Lower leg skin (tissue), 4 donors: ENCODE data around the gene BEST3. TPM values are rescaled to one million over a fixed set of nuclear protein-coding genes. Genes with fewer than 3 reads are reported as not detected.

Experiments used
- DNase-seq, 2 donors: peaks; one replicate each; pipeline ENCODE4 v3.0.0-alpha.2; 2019; ENCODE audit warnings: low spot score in 2 of 2
- H3K4me3 ChIP-seq: fragments of 200-600 bp; sonication (generic); 2 replicates; pipeline ENCODE4 v1.5.1; 2017; ENCODE audit warnings: mild to moderate bottlenecking, low read depth; ENCODE audit not compliant: poor library complexity, severe bottlenecking
- POLR2A ChIP-seq, 2 donors: fragments of 450-650 bp; IDR thresholded peaks; one replicate each; pipeline ENCODE4 v1.6.1; 2016 to 2017; ENCODE audit warnings: antibody characterized with exemption in 2 of 2, mild to moderate bottlenecking in 1 of 2, moderate library complexity in 1 of 2
- WGBS, 2 donors: methylation state at CpG; one replicate each; pipeline ENCODE4 v1.1.5; 2018; 5-methylcytosine and 5-hydroxymethylcytosine counted together
- intact Hi-C: fragments of 100-400 bp; cut with DNase I; formaldehyde crosslinking; loops from one replicate; pipeline ENCODE4 v1.15.0; 2023; ENCODE audit warnings: low total_unique reads
- total RNA-seq, 4 donors: library from RNA; depleted of rRNA; stranded (reverse); fragments of >200 nt; gene quantifications; one replicate each; pipeline ENCODE4 v1.1.0, GENCODE V29; 2016
- TF ChIP-seq, protein P1 (sequence below), 3 donors: fragments of 450-650 bp; IDR thresholded peaks; one replicate each; pipeline ENCODE4 v1.5.1; 2016; ENCODE audit warnings: antibody characterized with exemption in 3 of 3, mild to moderate bottlenecking in 3 of 3, moderate library complexity in 2 of 3

The BEST3 gene
- total RNA-seq, 4 donors from 2014 or later = 0.13 to 0.49 TPM; not detected in 2

DNA sequence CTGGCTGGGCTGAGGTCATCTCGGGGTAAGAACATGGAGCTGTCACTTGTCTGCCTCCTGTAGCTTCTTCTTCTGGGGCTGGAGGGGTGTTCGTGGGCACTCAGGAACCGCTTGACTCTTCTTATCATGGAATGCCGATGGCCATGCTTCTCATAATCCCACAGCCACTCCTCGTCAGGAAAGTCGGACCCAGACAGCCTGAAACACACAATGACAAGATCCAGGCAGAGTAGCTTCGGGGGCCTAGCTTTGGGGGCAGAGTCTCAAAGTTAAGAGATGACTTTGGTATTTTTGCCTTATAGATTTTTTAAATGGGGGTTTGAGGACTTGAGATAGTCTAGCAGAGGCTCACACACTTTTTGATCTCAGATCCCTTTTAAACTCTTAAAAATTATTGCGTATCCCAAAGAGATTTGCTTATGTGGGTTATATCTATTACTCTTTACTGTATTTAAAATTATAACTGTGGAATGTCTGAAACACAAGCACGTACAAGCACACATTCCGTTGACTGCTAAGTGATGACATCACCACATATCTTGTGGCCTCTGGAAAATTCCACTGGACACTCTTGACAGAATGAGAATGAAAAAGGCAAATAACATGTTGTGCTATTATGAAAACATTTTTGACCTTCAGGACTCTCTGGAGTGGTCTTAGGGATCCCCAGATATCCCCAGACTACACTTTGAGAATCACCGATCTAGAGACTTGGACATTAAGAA lies 43.3 kb downstream of the BEST3 start:
- WGBS, 2 donors = 55 to 71% methylated on average over 11 of the region's 11 CpGs
- no peak for DNase-seq
- TF ChIP-seq, protein P1, sequence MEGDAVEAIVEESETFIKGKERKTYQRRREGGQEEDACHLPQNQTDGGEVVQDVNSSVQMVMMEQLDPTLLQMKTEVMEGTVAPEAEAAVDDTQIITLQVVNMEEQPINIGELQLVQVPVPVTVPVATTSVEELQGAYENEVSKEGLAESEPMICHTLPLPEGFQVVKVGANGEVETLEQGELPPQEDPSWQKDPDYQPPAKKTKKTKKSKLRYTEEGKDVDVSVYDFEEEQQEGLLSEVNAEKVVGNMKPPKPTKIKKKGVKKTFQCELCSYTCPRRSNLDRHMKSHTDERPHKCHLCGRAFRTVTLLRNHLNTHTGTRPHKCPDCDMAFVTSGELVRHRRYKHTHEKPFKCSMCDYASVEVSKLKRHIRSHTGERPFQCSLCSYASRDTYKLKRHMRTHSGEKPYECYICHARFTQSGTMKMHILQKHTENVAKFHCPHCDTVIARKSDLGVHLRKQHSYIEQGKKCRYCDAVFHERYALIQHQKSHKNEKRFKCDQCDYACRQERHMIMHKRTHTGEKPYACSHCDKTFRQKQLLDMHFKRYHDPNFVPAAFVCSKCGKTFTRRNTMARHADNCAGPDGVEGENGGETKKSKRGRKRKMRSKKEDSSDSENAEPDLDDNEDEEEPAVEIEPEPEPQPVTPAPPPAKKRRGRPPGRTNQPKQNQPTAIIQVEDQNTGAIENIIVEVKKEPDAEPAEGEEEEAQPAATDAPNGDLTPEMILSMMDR (IDR thresholded peaks at IDR 0.05) = no peak
- TF ChIP-seq POLR2A (IDR thresholded peaks at IDR 0.05) = no peak
- intact Hi-C loops = no loop called here
- H3K4me3 ChIP-seq = no peak overlapping the region

DNA sequence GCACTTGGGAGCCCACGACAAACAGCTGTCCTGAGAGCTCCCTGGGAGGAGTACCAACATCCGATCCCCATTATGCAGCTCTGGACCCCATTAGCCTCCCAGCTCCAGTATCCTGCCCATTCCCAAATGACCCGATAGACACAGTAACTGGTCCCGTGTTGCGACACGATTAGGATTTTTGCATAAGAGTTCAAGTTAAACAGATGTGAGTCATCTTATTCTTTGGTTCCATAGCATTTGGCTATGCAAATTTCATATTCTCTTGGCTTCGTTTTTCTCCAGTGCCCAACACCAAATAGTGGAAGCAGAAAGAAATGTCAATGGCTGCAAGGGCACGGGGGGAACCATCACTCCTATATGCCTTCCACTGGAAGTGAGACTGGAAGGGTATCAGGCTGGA lies 45.4 kb downstream of the BEST3 start:
- TF ChIP-seq, protein P1 (IDR thresholded peaks at IDR 0.05) = no peak
- TF ChIP-seq POLR2A (IDR thresholded peaks at IDR 0.05) = no peak
- H3K4me3 ChIP-seq = no peak overlapping the region
- 68 to 78% methylated on average over 8 of the region's 8 CpGs for WGBS, 2 donors
- no peak for DNase-seq
- intact Hi-C loops = no loop called here

DNA sequence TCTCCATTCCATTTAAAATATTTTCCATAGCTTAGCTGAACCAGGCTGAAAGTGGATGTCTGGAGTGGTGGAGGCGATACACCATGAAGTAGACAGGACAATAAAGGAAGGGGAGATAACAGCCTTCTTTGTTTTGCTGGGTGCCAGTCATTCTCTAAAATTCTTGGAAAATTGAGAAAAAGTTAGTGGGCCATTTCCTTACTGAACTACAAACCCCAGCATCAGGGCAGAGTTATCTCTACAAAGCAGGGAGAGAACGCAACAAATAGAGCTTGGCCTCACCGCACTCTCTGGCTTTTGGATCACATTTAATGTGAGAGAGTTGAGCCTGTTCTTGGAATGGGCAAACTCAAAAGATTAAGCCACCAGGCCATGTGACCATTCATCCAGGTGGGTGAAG lies 47.2 kb downstream of the BEST3 start:
- TF ChIP-seq, protein P1 (IDR thresholded peaks at IDR 0.05) = no peak
- TF ChIP-seq POLR2A (IDR thresholded peaks at IDR 0.05) = no peak
- 96 to 97% methylated on average over 3 of the region's 3 CpGs for WGBS, 2 donors
- H3K4me3 ChIP-seq = no peak overlapping the region
- no peak for DNase-seq
- intact Hi-C loops = no loop called here

DNA sequence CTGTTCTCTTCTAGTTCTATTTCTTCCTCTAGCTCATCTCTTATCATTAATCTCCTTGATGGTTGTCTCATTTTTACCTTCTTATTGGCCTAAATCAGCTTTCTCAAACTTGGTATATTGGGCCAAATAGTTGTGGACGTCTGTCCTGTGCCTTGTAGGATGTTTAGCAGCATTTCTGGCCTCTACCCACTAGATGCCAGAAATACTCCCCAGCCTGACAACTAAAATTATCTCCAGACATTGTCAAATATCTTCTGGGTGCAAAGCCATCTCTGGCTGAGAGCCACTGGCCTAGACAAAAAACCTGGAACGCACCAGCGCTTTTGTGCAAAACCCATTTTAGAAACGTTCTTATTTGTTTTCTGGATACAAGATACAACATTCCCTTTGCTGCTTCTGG lies 49.6 kb downstream of the BEST3 start:
- no peak for DNase-seq
- no peak overlapping the region for H3K4me3 ChIP-seq
- intact Hi-C loops = no loop called here
- WGBS, 2 donors = 44 to 49% methylated on average over 4 of the region's 4 CpGs
- TF ChIP-seq, protein P1 (IDR thresholded peaks at IDR 0.05) = no peak
- no peak for TF ChIP-seq POLR2A (IDR thresholded peaks at IDR 0.05)

DNA sequence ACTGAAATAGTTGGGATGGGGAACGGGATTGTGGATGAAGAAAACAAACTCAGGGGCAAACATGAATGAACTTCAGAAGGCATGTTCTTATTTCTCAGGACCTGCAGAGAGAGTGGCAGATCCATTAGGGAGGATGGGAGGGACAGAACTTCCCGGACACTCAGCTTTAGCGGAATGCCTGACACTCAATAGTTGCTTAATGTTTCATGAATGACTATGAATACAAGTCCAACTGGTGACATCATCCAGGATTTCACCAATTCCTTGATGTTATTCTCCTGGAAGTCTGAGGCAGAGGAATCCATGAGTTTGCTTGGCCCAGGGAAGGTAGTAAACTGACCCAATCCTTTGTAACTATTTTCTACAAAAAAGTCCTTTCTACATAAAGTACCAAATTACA lies 50.6 kb downstream of the BEST3 start:
- WGBS, 2 donors = 81 to 84% methylated on average over 3 of the region's 3 CpGs
- intact Hi-C loops = no loop called here
- TF ChIP-seq, protein P1 (IDR thresholded peaks at IDR 0.05) = no peak
- no peak for TF ChIP-seq POLR2A (IDR thresholded peaks at IDR 0.05)
- H3K4me3 ChIP-seq = no peak overlapping the region
- no peak for DNase-seq

DNA sequence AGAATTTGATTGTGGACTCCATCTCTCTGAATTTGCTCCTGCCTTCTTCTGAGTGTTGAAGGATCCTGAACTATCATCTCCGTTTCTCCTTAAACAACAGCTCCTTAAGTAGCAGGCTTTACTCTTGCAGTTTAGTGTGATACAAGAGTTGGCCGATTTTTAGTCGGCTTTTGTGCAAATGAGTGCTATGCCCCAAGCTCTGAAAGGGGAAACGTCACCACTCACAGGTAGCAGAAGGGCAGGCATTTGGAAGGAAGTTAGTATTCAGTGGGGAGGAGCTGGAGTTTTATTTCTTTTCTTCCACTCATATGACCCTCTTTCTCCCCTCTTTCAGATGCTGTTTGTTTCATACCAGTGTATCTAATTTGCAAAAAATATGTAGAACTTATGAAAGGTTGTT lies 51.9 kb downstream of the BEST3 start:
- WGBS, 2 donors = 64 to 73% methylated on average over 4 of the region's 4 CpGs
- no peak overlapping the region for H3K4me3 ChIP-seq
- no peak for DNase-seq
- no peak for TF ChIP-seq POLR2A (IDR thresholded peaks at IDR 0.05)
- TF ChIP-seq, protein P1 (IDR thresholded peaks at IDR 0.05) = no peak
- intact Hi-C loops = no loop called here
